K562 (cell line): Measurements from ENCODE around the gene TMSB10. TPM values are rescaled to one million over a fixed set of nuclear protein-coding genes. Genes with fewer than 3 reads are reported as not detected.

Experiments
- ARID3A ChIP-seq: IDR thresholded peaks from 2 replicates; pipeline ENCODE4 v1.6.1; 2012; ENCODE audit warnings: low read depth, low read length, improper control_type of control experiment, borderline replicate concordance
- BACH1 ChIP-seq: fragments of 200-800 bp; sonication (Bioruptor generic); IDR thresholded peaks from 2 replicates; pipeline ENCODE4 v1.6.1; 2016; ENCODE audit warnings: missing genetic modification characterization, missing compliant biosample characterization
- BMI1 ChIP-seq: fragments of 150-350 bp; IDR thresholded peaks from 2 replicates; pipeline ENCODE4 v1.6.1; 2014; ENCODE audit warnings: low read length
- CEBPZ ChIP-seq: fragments of 150-350 bp; IDR thresholded peaks from 2 replicates; pipeline ENCODE4 v1.6.1; 2014; ENCODE audit warnings: low read depth, mild to moderate bottlenecking, low read length, borderline replicate concordance
- RFX1 ChIP-seq: fragments of 450-650 bp; IDR thresholded peaks from 2 replicates; pipeline ENCODE4 v1.6.1; 2016; ENCODE audit warnings: mild to moderate bottlenecking, moderate library complexity
- TEAD4 ChIP-seq, 2 experiments: sonication (generic) in 1 of 2; formaldehyde crosslinking in 1 of 2; IDR thresholded peaks; 2 replicates each; pipeline versions ENCODE4 v1.6.1 to v1.8.0; 2012 to 2022; ENCODE audit warnings: borderline replicate concordance in 1 of 2, inconsistent platforms in 1 of 2, low read length in 1 of 2, mild to moderate bottlenecking in 1 of 2, missing genetic modification reagents in 1 of 2
- USF1 ChIP-seq: sonication (generic); formaldehyde crosslinking; IDR thresholded peaks from 2 replicates; pipeline ENCODE4 v1.9.0; 2022; ENCODE audit warnings: mild to moderate bottlenecking, missing genetic modification reagents
- ZNF165 ChIP-seq: fragments of 250-450 bp; sonication (Bioruptor Pico); IDR thresholded peaks from 2 replicates; pipeline ENCODE4 v1.4.0; 2020; ENCODE audit warnings: borderline replicate concordance
- ZNF407 ChIP-seq: fragments of 450-650 bp; IDR thresholded peaks from 2 replicates; pipeline ENCODE4 v1.6.1; 2016; ENCODE audit warnings: low read depth
- ZNF512 ChIP-seq: IDR thresholded peaks from 2 replicates; pipeline ENCODE4 v1.6.1; 2016; ENCODE audit warnings: missing genetic modification characterization, missing compliant biosample characterization
- polyA plus RNA-seq, 8 experiments: library from polyadenylated mRNA; depleted of rRNA in 4 of 8; stranded (reverse) in 5 of 8; unstranded in 3 of 8; fragments of >200 nt; fragmentation: Nextera tagmentation in 2 of 8; fragmentation: Illumina TruSeq in 1 of 8; extraction: Ambion mirVana in 2 of 8; extraction: Trizol in 1 of 8; gene quantifications; 2 replicates each; pipeline versions ENCODE4 v1.2.1 to v1.2.3, GENCODE V29; 2011 to 2014; ENCODE audit warnings: inconsistent platforms in 1 of 8, missing spikeins in 1 of 8
- total RNA-seq, 7 experiments: library from RNA; depleted of rRNA in 6 of 7; stranded (reverse); fragments of >200 nt in 6 of 7; fragmentation: Illumina TruSeq in 2 of 7; extraction: Trizol in 2 of 7; gene quantifications; 2 replicates each; pipeline versions ENCODE4 v1.2.1 to v1.2.3, GENCODE V29; 2011 to 2021; ENCODE audit warnings: low replicate concordance in 1 of 7

TMSB10 gene
- total and polyA plus RNA-seq, 9 of the 15 experiments (the other 6 are each of a cell fraction or from before 2014, with no cell fraction given): 382 to 2,226 (median 959) TPM

GRCh38 chr2:84919885-84920580 lies 14.6 kb downstream of the TMSB10 start (continued):
- no peak for TF ChIP-seq USF1
- no peak for TF ChIP-seq CEBPZ
- TF ChIP-seq RFX1: peak; percentile 66
- TF ChIP-seq TEAD4 (IDR thresholded peaks at IDR 0.05; ENCODE audit: low read length): peak; percentile 83
- TF ChIP-seq TEAD4 (CRISPR knock-in tag; IDR thresholded peaks at IDR 0.05; ENCODE audit: borderline replicate concordance): no peak
- no peak for TF ChIP-seq ARID3A
- no peak for TF ChIP-seq BMI1
- no peak for TF ChIP-seq ZNF512
- TF ChIP-seq ZNF407: no peak
- peak; percentile 75; the same call in 1 of the 2 replicates for TF ChIP-seq BACH1
- TF ChIP-seq ZNF165 (CRISPR knock-in tag): no peak
